GM21367 (cell line): ENCODE results near the gene ACOX3.
"Not testable (repeated sequence)": the region's sequence is repeated elsewhere in the genome, so short reads cannot be mapped to it uniquely, and the experiment has no call there.

Experiments
- ATAC-seq: cut with Tn5 transposase; IDR thresholded peaks from one replicate; pipeline ENCODE4 v1.9.1; 2021; ENCODE audit not compliant: unreplicated experiment

ACOX3 gene

GRCh38 chr4:8355864-8356565 is 84.5 kb downstream of the ACOX3 start:
- no peak for ATAC-seq

DNA sequence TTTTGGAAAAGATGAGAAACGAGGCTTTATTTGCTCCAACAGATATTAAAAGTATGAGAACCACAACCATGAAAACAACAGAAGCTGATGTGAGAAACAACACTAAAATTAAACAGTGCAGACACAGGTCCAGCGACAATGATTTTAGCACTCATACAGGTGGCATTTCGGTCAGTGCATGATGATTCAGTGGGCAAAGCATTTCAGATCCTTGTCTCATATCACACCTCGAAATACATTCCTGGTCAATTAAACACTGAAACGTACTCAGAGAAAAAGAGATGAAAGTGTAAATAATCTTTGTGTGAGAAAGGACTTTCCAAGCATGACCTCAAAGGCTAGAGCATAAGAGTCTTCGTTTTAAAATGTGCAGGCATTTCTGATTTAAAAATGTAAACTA is 85.2 kb downstream of the ACOX3 start:
- no peak for ATAC-seq

GRCh38 chr4:8353912-8354453 is 86.5 kb downstream of the ACOX3 start:
- no peak for ATAC-seq

- no peak for ATAC-seq
Measured at GRCh38 chr4:8353158-8353669, 87.3 kb downstream of the ACOX3 start.

- no peak for ATAC-seq
Measured at GRCh38 chr4:8352368-8353157, 88.0 kb downstream of the ACOX3 start.

DNA sequence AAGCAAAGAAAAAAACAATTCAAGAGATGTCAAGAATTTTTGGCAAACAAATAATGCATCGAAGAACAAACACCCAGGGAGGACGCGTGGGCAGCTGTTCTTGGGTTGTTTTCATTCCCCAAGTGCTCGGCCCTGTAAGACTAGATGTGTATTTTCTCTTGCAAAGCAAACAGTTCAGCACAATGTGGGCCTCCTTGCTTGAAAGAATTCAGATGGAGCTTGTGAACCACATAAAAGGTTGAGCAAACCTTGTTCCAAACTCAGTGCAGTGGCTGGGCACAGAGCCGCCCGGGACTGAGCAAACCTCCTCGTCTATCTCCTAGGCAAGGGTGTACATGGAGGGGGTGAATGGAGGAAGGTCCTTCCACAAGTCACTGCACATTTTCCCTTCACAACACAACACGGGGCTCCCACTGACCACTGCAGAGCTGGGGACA is 88.6 kb downstream of the ACOX3 start:
- no peak for ATAC-seq

- ATAC-seq: no peak
Measured at GRCh38 chr4:8350841-8351461, 89.6 kb downstream of the ACOX3 start.

- ATAC-seq: no peak
Measured at GRCh38 chr4:8350352-8350751, 90.2 kb downstream of the ACOX3 start.

- ATAC-seq: no peak
Measured at GRCh38 chr4:8349664-8350236, 90.8 kb downstream of the ACOX3 start.

DNA sequence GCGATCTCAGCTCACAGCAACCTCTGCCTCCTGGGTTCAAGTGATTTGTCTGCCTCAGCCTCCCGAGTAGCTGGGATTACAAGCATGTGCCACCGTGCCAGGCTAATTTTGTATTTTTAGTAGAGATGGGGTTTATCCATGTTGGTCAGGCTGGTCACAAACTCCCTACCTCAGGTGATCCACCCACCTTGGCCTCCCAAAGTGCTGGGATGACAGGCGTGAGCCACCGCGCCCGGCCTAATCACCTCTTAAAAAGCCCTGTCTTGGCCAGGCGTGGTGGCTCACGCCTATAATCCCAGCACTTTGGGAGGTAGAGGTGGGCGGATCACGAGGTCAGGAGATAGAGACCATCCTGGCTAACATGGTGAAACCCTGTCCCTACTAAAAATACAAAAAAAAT is 91.3 kb downstream of the ACOX3 start:
- ATAC-seq: not testable (repeated sequence)

DNA sequence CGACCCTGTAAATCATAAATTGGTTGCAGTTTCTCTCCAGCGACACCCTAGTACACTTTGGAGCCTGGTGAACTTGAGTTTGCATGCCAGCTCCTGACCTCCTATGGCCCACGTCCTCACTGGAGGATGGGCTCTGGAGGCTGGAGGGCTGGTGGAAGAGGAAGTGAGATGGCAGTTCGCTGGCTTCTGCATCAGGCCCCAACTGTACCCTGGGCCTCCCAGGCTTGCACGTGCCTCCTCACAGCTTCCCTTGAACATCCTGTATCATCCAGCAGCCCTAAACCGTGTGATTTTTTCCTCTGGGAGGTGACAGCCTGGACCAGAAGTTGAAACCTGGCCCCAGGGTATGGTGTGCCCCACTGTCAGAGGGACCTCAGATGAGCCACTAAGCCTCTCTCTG is 92.5 kb downstream of the ACOX3 start:
- no peak for ATAC-seq

- no peak for ATAC-seq
Measured at GRCh38 chr4:8347660-8348059, 92.9 kb downstream of the ACOX3 start.

DNA sequence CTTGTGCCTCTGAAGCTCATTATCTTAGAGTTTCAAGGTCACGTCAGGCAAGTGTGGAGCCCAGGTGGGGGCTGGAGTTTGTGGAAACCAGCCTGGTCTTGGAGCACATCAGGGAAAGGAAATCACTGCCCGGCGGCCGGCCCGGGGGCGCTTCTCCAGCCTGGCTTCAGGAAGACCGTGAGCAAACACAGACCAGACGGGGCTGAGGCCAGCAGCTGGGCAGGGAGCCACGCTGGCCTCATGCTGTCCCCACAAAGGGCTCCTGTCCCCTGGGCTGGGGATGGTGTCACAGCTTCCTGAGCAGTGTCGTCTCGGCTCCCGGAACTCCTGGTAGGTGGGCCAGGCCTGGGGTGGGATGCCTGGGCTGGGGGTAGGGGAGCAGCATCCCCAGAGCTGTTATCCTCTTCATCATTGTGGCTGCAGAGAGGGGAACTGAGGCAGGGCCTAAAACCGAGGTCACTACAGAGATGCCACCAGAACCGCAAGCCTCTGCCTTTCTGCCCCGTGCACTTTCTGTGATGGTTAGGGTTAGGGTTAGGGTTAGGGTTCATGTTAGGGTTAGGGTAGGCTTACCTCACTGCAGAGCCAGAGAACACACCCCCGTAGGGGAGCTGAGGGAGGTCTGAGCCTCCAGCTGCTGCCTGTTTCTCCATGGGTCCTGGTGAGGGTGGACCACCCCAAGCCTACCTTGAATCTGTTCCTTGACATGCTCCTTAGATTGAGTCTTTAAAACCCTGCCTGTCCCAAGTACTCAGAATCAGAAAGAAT is 93.5 kb downstream of the ACOX3 start:
- ATAC-seq: no peak

- ATAC-seq: no peak
Measured at GRCh38 chr4:8345946-8346814, 94.3 kb downstream of the ACOX3 start.

- ATAC-seq: no peak
Measured at GRCh38 chr4:8345053-8345945, 95.2 kb downstream of the ACOX3 start.

DNA sequence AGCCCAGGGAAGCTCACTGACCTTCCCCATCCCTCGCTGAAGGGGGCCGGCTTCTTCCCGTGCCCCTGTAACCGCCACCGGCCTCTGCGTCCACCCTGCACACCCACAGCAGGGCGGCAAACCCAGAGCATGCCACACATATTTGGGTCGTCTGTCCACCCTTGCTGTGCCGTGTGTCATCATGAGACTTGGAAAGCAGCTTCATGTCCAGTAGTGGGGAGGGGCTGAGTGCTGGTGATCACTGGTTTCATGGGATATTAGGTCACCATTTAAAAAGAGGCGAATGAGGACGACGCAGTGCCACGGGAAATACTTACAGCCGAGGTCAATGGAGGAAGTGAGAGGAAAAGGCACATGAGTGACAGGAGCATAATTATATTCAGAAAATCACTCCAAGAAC is 96.1 kb downstream of the ACOX3 start:
- no peak for ATAC-seq

GRCh38 chr4:8343967-8344331 is 96.6 kb downstream of the ACOX3 start:
- no peak for ATAC-seq

DNA sequence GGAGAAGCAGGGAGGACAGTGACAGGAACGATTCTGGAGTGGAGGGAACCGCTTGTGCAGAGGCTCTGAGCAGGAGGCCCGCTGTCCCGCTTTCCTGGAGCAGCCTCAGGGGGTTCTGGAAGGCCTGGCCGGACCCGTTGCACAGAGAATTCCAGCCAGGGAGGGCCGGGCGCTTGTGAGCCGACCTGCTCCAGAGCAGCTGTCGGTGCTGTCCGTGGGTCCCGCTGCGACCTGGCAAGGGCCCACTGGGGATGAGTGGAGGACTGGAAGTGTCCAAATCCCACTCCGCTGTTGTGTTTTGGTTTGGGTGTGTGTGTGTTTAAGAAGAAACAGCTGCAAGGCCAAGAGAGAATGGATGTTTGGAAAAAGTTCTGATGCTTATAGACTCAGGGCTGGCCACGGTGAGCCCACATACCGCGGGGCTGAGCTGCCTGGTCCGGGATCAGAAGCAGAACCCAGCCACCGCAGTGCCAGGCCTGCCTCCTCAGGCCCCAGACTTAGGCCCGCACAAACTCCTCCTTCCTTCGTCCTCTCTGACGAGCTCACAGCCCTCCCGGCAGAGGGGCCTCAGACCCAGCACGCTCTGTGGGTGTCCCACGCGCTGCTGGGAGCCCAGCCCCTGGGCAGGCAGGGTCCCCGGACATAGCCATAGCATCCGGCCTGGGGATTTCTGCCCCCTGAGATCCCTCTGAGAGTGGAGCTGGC is 97.1 kb downstream of the ACOX3 start:
- ATAC-seq: no peak
